GF-D8 (cell line): ENCODE results near the gene MAML3.

Source experiments
- DNase-seq: peaks from one replicate; lab custom pipeline; 2025; lab: John Stamatoyannopoulos, UW

MAML3 gene

DNA sequence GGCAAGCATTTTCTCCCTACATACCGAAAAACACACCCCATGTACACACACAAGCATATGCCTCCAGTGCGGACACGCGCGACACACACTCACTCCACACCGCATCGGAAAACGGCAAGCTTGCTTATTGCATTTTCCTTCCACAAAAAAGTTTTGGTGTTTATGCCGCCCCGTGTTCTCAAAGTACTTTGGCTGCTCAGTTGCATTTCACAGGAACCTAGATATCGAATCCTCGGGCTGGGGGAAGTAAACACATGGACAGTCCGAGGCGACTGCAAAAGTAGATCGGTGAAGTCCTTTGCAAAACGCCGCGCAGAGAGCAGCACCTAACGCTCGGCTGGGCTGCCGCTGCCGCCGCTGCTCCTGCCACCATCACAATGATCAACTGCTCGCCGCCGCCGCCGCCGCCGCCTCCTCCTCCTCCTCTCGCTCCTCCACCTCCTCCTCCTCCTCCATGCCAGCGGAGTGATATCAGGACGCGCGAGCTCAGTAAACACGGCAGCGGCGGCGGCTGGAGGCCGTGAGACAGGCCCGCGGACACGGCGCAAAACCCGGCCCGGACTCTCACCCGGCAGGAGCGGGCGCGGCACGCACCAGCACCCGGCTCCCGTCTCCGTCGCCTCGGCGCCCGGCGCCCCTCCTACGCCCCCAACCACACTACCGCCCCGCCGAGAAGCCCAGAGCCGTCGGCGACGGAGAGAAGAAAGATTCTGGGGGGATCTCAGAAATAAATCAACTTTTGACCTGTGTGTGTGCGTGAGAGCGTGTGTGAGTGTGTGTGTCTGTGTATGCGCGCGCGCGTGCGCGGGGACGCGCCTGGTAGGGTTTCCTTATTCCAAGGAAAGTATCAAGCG is at the start of gene MAML3:
MAML3 (minus strand) TSS at position 467 of the 854 bp plus-strand sequence. CDS start 857 bp downstream, outside the sequence.
- peak; percentile 86 for DNase-seq

DNA sequence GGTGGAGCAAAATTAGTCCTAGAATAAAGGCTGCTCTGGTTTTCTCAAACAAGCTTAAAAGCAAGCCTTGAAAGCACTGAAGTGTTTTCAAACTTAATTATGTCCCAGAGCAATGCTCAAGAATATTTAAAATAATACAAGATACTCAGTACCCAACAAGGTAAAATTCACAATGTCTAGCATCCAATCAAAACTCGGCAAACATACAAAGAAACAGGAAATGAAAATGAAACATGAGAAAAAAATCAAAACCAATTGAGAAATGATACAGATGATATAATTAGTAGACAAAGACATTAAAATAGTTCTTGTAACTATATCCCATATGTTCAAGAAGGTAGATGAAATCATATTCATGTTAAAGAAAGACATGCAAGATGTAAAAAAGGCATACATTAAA is 45.0 kb upstream of the MAML3 start:
- DNase-seq = no peak

DNA sequence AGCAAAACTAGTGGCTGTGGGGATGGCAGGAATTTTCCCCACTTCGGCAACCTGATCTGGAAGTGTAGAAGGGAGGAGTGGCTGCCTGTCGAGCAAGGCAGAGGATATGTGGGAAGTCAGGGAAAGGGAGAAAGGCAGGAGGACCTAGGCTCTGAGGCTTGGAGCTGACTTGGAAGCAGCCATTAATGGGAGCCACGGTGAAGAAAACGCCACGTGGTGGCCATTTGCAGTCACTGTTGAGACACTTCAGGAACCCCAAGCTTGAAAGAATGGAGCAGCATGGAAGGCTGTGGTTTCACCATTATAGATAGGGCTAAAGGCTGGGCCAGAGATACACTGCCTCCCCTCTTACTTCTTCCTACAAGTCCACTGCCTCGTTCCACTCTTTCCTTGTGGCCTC is 41.8 kb upstream of the MAML3 start:
- no peak for DNase-seq

DNA sequence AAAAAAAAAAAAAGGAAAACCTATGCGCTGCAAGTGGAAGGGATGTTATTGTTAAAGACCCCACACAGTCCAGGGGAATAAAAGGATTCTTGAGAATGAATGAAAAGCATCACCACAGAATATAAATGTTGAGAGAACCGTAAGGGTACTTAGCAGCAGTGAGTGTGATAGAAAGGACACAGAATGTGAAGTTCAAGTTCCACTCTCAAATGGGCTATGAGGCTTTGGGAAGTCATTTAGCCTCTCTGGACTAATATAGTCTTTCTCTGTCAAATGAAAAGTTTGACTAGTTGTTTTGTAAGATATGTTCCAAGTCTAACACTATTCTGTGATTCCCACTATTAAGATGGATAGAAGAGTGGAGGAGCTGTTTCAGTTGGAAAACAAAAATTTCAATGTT is 35.8 kb upstream of the MAML3 start:
- DNase-seq = no peak

DNA sequence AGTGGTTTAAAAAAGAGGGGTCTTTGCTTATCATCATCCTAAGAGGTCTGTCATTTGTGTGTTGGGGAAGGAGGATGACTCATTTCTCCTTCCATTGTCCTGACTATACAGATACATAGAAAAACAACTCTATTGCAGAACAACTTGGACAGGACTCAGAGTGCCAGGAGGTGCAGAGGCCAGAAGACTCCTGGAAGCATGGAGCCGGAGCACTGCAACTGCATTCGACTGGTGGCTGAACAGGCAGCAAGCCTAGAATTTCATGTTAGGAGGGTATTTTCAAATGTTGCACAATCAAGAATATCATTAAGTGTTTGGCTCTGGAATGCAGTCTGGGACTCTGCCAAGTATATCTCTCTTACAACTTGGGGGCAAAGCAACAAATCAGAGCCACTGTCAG is 35.0 kb upstream of the MAML3 start:
- DNase-seq = no peak

DNA sequence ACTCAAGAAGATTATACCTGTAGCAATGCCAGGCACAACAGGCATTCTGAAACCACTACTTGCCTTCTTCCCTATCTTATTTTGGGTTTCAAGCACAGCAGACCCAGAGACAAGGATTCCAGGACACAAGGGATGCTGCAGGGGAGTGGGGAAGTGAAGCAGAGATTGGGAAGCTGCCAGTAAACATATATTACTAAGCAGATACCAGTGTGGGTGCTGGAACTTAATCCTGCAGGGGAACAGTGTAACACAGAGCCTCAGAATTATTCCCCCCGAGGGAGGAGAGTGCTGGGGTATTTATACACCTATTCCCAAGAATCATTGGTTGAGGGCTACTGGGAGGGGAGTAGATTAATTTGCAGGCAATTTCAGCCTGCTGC is 33.3 kb upstream of the MAML3 start:
- DNase-seq = no peak

DNA sequence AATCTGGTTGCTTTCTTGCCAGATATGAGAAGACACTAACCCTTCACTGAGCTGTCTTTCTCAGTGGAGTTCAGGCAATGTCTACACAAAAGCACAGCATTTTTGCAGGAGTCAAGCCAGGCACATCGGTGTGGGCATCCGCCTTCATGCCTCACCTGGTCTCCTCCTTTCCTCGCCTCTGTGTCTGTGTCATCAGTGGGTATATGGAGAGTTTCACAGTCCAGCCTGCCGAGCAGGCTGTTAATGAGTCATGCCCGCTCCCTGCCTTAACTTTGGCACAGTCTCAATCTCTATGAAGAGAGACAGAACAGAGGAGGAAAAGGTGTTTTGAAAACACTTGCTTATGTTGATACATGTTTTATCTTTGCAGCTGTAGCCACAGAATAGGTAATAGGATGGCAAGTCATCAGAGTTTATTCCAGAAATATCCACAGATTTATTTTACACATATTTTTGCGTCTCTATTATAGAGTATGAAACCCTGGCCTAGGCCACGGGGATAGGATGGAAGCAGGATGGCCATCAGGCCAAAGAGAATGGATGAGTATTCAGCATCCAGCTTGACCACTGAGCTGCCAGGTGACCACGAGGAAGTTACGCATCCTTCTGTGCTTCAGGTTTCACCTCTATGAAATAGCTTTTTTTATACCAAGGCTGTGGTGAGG is 32.8 kb upstream of the MAML3 start:
- no peak for DNase-seq

DNA sequence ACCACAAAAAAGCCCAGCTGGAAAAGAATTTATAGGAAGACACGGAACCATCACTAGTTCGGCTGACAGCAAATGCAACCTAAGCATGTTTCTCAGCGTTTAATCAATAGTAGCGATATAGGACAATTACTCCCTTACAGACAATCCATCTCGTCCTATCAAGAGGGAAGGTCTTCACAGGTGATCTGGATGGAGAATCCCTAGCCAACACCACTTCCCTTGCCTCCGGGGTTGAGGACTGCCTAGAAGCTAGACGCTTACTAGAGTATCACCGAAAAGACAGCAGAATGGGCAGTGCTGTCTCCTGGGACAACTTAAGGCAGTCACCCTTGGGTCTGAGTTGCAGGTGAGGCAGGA is 32.1 kb upstream of the MAML3 start:
- no peak for DNase-seq

DNA sequence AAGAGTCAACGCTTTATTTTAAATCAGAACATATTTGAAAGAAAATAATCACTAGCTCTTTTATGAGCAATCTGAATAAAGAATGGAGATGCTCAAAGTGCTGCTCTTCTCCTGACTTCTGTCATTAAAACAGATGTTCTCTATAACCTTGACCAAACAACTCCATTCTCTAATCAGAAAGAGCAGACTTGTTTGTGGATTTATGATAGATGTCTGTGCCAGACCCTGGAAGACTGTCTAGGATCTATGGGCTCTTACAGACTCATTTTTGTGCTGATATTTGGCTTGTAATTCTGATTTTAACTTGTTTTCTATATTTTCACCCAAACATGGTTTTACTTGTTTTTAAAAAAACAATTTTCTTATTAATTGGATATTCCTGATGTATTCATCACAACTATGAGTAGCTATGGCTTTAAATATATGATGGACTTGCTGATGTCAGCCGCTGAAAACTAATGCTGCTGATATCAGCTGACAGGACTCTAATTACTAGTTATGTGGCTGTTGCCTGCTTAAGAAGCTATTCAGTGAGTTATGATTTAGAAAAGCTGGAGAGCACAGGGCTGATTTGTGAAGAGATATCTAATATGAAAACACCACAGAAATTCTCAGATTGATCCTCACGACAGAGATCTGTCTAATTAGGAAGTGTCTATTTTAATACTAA is 31.6 kb upstream of the MAML3 start:
- no peak for DNase-seq

DNA sequence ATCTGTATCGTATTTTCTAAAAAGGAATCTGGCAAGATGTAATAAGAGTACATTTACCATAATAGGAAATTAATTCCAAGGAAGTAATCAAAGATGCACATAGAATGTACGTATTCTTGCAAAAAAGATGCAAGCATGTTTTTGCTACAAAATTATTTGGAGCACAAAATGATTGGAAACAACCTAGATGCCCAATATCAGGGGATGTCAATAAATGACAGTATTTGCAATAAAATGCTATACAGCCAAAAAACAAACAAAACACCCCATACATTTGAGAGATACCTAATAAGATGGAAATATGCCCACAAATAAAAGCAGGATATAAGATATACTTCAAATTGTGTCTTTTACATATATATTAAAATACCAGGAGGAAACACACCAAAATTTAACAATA is 29.3 kb upstream of the MAML3 start:
- DNase-seq = no peak

DNA sequence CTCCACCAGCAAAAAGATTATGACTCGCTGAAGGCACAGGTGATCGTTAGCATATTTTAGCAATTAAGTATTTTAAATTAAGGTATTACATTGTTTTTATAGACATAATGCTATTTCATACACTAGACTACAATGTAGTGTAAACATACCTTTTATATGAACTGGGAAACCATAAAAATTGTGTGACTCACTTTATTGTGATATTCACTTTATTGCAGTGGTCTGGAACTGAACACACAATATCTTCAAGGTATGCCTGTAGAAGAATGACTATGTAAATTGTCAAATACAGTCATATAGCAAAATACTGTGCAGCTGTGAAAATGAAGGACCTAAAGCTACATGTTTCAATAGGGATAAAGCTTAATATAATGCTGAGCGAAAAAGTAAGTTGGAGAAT is 26.6 kb upstream of the MAML3 start:
- no peak for DNase-seq

DNA sequence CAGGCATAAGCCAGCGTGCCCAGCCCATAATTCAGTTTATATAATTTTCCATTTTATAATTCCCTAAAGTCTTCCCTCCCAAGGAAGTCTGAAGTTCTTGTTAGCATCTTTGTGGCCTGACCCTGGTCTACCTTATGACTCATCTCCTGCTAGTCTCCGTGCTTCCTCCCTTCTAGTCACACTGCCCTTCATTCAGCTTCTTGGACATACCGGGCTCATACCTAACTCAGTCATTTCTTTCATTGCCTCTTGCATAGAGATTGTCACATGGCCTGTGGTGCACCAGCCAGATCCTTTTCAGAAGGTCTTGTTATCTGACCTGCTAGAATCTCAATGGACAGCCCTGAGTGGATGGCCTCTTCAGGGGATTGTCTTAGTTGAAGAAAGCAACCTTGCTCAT is 22.8 kb upstream of the MAML3 start:
- DNase-seq = no peak

DNA sequence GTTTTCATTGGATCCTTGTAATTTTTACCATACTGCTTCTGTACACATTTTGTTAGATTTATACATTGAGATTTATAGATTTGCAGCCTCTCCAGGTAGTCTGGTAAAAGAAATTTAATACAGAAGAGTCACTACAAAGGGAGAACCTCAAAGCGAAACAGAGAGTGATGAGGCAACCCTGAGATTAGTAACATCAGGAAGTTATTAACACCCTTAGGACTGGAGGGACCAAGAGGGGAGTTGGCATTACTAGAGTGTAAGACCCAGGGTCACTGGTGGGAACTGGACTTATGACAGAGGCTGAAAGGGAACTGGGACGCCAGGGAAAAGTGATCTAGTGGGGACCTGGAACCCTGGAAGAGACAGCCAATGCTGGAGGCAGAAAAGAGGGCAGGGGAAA is 20.6 kb upstream of the MAML3 start:
- DNase-seq = no peak

DNA sequence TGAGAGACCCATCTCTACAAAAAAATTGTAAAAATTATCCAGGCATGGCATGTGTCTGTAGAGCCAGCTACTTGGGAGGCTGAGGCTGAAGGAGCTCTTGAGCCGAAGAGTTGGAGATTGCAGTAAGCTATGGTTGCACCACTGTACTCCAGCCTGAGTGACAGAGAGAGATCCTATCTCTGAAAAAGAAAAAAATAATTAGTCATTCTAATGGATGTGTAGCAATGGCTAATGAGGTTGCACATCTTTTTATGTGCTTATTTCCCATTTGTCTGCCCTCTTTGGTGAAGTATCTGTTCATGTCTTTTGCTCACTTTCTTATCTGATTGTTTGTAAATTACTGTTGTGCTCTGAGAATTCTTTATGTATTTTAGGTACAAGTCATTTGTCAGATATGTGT is 19.0 kb upstream of the MAML3 start:
- no peak for DNase-seq

DNA sequence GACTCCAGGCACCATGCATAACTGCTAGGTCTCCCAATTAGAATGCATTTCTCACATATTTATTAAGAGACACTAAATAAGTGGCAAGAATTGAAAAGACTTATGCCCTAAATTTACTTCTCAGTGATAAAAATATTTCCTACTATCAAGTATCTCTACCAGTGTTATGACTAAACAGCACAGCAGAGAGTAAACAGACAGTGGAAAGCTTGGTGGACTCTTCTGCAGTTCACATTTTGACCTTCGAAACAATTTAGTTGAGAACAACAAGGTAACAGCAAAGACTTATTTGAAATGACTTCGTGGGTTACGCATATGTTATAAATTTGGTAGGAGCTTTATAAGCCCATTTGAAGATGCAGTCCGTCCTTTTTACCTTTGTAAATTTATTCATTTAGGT is 16.3 kb upstream of the MAML3 start:
- no peak for DNase-seq

DNA sequence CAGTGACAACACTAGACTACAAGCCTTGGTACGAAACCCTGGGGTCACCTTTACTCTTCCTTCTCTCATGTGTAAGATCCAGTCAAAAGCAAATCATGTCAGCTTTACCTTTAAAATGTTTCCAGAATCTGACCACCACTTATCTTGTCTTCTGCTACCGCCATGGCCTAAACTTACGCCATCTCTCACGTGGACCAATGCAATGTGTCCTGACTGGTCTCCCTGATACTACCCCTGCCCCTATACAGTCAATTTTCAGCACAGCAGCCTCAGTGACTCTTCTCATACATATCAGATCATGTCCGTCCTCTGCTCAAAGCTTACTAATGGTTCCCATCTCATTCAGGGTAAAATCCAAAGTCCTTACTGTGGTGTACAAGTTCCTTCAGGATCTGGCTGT is 15.0 kb upstream of the MAML3 start:
- DNase-seq = no peak

DNA sequence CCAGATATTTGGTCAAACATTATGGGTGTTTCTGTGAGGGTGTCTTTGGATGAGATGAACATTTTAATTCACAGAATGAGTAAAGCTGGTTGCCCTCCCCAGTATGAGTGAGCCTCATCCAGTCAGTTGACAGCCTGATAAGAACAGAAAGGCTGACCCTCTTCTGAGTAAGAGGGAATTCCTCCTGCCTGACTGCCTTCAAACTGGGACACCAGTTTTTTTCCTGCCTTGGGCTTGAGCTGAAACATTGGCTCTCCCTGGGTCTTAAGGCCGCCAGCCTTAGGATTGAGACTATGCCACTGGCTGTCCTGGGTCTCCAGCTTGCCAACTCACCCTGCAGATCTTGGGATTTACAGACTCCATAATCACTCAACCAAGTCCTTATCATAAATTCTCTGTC is 14.5 kb upstream of the MAML3 start:
- no peak for DNase-seq

DNA sequence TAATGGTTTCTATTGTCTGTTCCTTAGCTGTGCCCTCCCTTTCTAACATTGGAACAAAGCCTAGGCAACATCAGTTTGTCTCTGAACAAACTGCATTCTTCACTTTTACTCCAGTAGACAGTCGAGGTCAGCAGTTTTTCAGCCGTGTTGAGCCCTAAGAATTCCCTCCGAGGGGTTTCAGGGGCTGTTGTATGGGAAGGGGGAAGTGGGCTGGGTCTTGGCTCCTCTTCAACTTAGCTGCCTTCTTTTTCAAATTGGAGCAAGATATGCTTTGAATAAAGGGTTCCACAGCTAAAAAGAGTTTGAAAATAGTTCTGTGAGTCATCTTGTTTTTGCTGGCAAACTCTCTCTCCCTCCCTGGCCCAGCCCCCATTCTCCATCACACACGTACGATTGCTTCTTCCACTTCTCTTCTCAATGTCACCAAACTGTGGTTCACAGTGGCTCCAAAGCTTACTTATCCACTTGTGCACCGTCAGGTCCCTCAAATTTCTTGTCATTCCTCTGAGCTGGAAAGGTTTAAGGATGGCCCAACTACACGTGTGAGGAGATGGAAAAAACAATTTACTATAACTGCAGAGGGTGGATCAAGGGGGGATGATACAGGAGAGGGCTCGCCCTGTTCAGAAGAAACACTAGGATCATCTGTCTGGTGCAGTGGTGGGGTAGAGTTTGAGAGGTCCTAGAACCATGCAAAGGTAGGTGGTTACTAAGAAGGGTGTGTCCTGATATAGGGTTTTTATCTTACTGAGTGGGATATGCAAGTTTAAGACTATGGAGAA is 9.2 kb upstream of the MAML3 start:
- no peak for DNase-seq

DNA sequence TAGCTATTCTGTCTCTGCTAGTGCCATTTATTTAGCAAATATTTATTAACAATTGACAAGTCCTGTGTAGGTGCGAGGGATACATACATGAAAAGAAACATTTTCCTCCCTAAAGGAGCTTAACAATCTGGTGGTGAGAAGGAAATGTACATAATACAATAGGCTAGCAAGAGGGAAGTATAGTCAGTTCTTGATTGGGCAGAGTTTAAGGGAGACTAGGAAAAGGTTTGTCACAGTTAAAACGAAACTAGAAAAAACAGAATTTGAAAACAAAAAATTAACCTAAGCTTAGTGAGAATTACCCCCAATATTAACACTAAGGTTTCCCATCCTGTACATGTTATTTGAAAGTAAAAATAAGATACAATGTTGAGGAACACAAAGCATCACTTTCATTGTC is 8.6 kb upstream of the MAML3 start:
- DNase-seq = no peak

DNA sequence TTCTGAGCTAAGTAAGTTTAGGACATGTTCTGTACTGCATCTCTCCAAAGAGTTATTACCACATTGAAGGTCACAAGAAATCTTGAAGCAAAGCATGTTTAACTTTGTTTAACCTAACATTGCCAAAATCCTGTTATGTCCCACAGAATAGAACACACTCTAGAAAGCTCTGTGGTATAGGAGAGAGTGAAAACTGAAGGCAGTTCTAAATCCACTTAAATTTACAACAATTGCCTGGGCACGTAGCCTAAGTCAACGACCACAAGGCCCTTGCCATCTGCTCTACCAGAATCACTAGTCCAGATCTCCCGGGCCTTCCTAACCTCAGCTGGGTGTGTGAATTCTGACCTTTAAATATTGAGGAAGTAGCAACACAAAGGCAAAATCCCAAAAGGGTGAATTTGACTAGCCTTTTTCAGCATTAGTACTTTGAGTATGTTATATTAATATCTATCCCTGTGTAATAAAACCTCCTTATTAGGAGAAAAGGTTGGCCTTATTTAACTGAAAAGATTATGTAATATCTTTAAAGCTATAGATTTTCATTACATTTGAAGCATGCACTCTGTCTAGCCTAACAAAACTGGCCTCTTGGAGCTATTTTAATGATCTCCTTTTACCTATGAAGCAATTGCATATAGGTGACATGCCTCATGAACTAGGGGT is 4.5 kb upstream of the MAML3 start:
- DNase-seq = peak; percentile 16

DNA sequence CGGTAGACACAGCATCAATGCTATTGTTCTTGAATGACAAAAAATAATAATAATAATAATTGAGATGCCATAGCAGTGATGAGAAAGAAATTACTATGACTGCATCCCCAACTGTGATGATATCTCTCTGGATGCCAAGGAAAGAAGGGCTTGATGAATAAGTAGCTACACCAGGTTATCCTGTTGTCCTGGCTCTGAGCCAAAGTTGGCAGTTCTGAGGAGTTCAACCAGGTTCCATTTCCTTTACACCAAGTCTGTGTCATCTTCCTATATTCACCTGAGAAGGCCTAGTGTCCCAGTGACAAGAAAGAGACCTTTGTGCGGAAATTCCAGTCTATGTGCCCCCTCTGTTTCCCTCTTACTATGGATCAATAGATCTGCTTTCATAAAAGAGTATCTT is 3.4 kb upstream of the MAML3 start:
- no peak for DNase-seq
